HepG2 (cell line): ENCODE measurements around the gene COMMD7. TPM values are rescaled to one million over a fixed set of nuclear protein-coding genes. Genes with fewer than 3 reads are reported as not detected.
"Not testable (repeated sequence)": the region's sequence is repeated elsewhere in the genome, so short reads cannot be mapped to it uniquely, and the experiment has no call there.

Source experiments
- ATAC-seq: fragments of 200-7000 bp; cut with Tn5 transposase; 3 replicates; pipeline ENCODE4 v1.9.1; 2020; ENCODE audit warnings: mild to moderate bottlenecking, moderate library complexity
- BruUV-seq: library from RNA; stranded (reverse); fragments of 400-500 nt; replicated peaks from 2 replicates; lab custom pipeline; 2021; lab: Mats Ljungman, UMichigan
- CTCF ChIA-PET: fragments of 300-600 bp; formaldehyde crosslinking; extraction: SDS; loops from one replicate; lab custom pipeline; 2021; ENCODE audit warnings: low total read pairs, inconsistent platforms, low intra/inter-chr PET ratio; lab: Yijun Ruan, JAX
- POLR2A ChIA-PET: fragments of 350-600 bp; sonication (Branson Sonifier 250); formaldehyde crosslinking; loops from one replicate; lab custom pipeline; 2020; ENCODE audit warnings: antibody characterized with exemption, inconsistent platforms; lab: Yijun Ruan, JAX
- DNase-seq: peaks from one replicate; pipeline ENCODE4 v3.0.0-alpha.2; 2015; ENCODE audit warnings: low spot score
- FAIRE-seq: peaks from 3 replicates; lab custom pipeline; 2011; peaks lifted over from hg19 to GRCh38; lab: Jason Lieb, UNC
- H2AFZ ChIP-seq: one replicate; pipeline ENCODE4 v1.6.1; 2011; ENCODE audit warnings: low read length, inconsistent platforms
- H3K27ac ChIP-seq: fragments of 300-600 bp; 3 replicates; pipeline ENCODE4 v1.8.0; 2011; ENCODE audit warnings: mixed run types, mild to moderate bottlenecking, mixed read lengths, low read length, inconsistent platforms; ENCODE audit not compliant: insufficient read depth; ENCODE audit errors: extremely low read length
- H3K27me3 ChIP-seq, 2 experiments: fragments of 200-600 bp in 1 of 2; 2 replicates in 1 of 2; 3 replicates in 1 of 2; pipeline versions ENCODE4 v1.6.0 to v1.8.0; 2011; ENCODE audit warnings: low read length in 2 of 2, mild to moderate bottlenecking in 2 of 2, moderate library complexity in 2 of 2, inconsistent platforms in 1 of 2; ENCODE audit not compliant: insufficient read depth in 2 of 2, control insufficient read depth in 1 of 2
- H3K36me3 ChIP-seq, 2 experiments: fragments of 200-600 bp in 1 of 2; replicated peaks in 1 of 2; 2 replicates in 1 of 2; 3 replicates in 1 of 2; pipeline versions ENCODE4 v1.5.1 to v1.8.0; 2011; ENCODE audit warnings: low read length in 2 of 2, inconsistent platforms in 1 of 2; ENCODE audit not compliant: insufficient read depth in 2 of 2, control insufficient read depth in 1 of 2
- H3K4me1 ChIP-seq: 2 replicates; pipeline ENCODE4 v1.5.1; 2012; ENCODE audit warnings: low read length, inconsistent platforms; ENCODE audit not compliant: insufficient read depth
- H3K4me2 ChIP-seq: 2 replicates; pipeline ENCODE4 v1.6.0; 2011; ENCODE audit warnings: low read depth, low read length, inconsistent platforms
- H3K4me3 ChIP-seq, 3 experiments: fragments of 200-600 bp in 1 of 3; sonication (generic), shearing (Covaris generic) in 1 of 3; replicated peaks in 1 of 3; 2 replicates each; pipeline ENCODE4 v1.5.1; 2011 to 2016; ENCODE audit warnings: low read length in 3 of 3, inconsistent platforms in 2 of 3, low read depth in 2 of 3, mild to moderate bottlenecking in 2 of 3, control low read depth in 1 of 3, mixed read lengths in 1 of 3; ENCODE audit not compliant: insufficient read depth in 1 of 3
- H3K79me2 ChIP-seq: one replicate; pipeline ENCODE4 v1.6.1; 2011; ENCODE audit warnings: low read length, inconsistent platforms; ENCODE audit not compliant: insufficient read depth
- H3K9ac ChIP-seq: 2 replicates; pipeline ENCODE4 v1.6.0; 2011; ENCODE audit warnings: mild to moderate bottlenecking, low read depth, low read length, inconsistent platforms; ENCODE audit not compliant: insufficient read depth
- H3K9me3 ChIP-seq: 2 replicates; pipeline ENCODE4 v1.5.1; 2012; ENCODE audit warnings: mild to moderate bottlenecking, low read length
- H4K20me1 ChIP-seq: 2 replicates; pipeline ENCODE4 v1.6.0; 2011; ENCODE audit warnings: inconsistent platforms, mild to moderate bottlenecking, low read length, moderate library complexity; ENCODE audit not compliant: insufficient read depth
- HOXA3 ChIP-seq: sonication (generic); formaldehyde crosslinking; IDR thresholded peaks from 2 replicates; pipeline ENCODE4 v1.5.0; 2020; ENCODE audit warnings: missing genetic modification reagents
- NR2F1 ChIP-seq, 2 experiments: fragments of 450-650 bp in 1 of 2; formaldehyde crosslinking in 1 of 2; IDR thresholded peaks; 2 replicates each; pipeline versions ENCODE4 v1.5.0 to v1.6.1; 2016 to 2020; ENCODE audit warnings: mild to moderate bottlenecking in 1 of 2, missing compliant biosample characterization in 1 of 2, missing genetic modification reagents in 1 of 2, moderate library complexity in 1 of 2
- NR3C1 ChIP-seq: sonication (generic); formaldehyde crosslinking; IDR thresholded peaks from 2 replicates; pipeline ENCODE4 v1.4.0; 2020; ENCODE audit warnings: missing genetic modification reagents
- PHF8 ChIP-seq: sonication (generic); formaldehyde crosslinking; IDR thresholded peaks from 2 replicates; pipeline ENCODE4 v1.5.0; 2020; ENCODE audit warnings: missing genetic modification reagents
- POGZ ChIP-seq: sonication (generic); formaldehyde crosslinking; IDR thresholded peaks from 2 replicates; pipeline ENCODE4 v1.4.0; 2020; ENCODE audit warnings: mild to moderate bottlenecking, missing genetic modification reagents
- TAF1 ChIP-seq: sonication (generic); formaldehyde crosslinking; IDR thresholded peaks from 2 replicates; pipeline ENCODE4 v1.4.0; 2020; ENCODE audit warnings: missing genetic modification reagents
- ZNF12 ChIP-seq: sonication (generic); formaldehyde crosslinking; IDR thresholded peaks from 2 replicates; pipeline ENCODE4 v1.5.0; 2020; ENCODE audit warnings: missing genetic modification reagents
- ZNF274 ChIP-seq: sonication (generic); formaldehyde crosslinking; IDR thresholded peaks from 2 replicates; pipeline ENCODE4 v1.5.1; 2020; ENCODE audit warnings: mild to moderate bottlenecking, missing genetic modification reagents
- ZNF878 ChIP-seq: sonication (generic); formaldehyde crosslinking; IDR thresholded peaks from 2 replicates; pipeline ENCODE4 v1.8.1; 2023; ENCODE audit warnings: mild to moderate bottlenecking, missing genetic modification reagents, moderate library complexity
- WGBS: methylation state at CpG from one replicate; pipeline ENCODE4 v1.1.6; 2017; ENCODE audit warnings: low lambda C conversion rate; 5-methylcytosine and 5-hydroxymethylcytosine counted together
- in situ Hi-C: cut with HindIII; loops from 2 replicates; pipeline ENCODE4 v1.10.0; 2017; ENCODE audit warnings: low pct_unique_long_range_greater_than_20kb; ENCODE audit not compliant: extremely low pct_ligation_motif_present
- intact Hi-C: fragments of 100-400 bp; cut with micrococcal nuclease; formaldehyde crosslinking; loops from one replicate; pipeline ENCODE4 v1.10.0; 2022; ENCODE audit not compliant: unreplicated experiment
- polyA plus RNA-seq, 8 experiments: library from polyadenylated mRNA; depleted of rRNA in 3 of 8; stranded (reverse) in 7 of 8; unstranded in 1 of 8; fragments of >200 nt; fragmentation: Illumina TruSeq in 4 of 8; extraction: Trizol in 4 of 8; gene quantifications; 2 replicates each; pipeline versions ENCODE4 v1.2.1 to v1.2.3, GENCODE V29; 2011 to 2016; ENCODE audit warnings: low read depth in 4 of 8, missing spikeins in 1 of 8, mixed read lengths in 1 of 8; ENCODE audit not compliant: insufficient read depth in 1 of 8
- total RNA-seq, 5 experiments: library from RNA; depleted of rRNA; stranded (reverse); fragments of >200 nt; fragmentation: Illumina TruSeq; extraction: Trizol; gene quantifications; 2 replicates each; pipeline ENCODE4 v1.2.3, GENCODE V29; 2016; ENCODE audit warnings: low read depth in 1 of 5
- TF ChIP-seq, protein P1 (sequence below): sonication (generic); formaldehyde crosslinking; IDR thresholded peaks from 2 replicates; pipeline ENCODE4 v1.5.0; 2020; ENCODE audit warnings: mild to moderate bottlenecking, missing genetic modification reagents, borderline replicate concordance
- TF ChIP-seq, protein P2 (sequence below): sonication (generic); formaldehyde crosslinking; IDR thresholded peaks from 2 replicates; pipeline ENCODE4 v1.5.1; 2020; ENCODE audit warnings: mild to moderate bottlenecking, missing genetic modification reagents, moderate library complexity
- TF ChIP-seq, protein P3 (sequence below): sonication (generic); formaldehyde crosslinking; IDR thresholded peaks from 2 replicates; pipeline ENCODE4 v1.8.1; 2023; ENCODE audit warnings: mild to moderate bottlenecking, missing genetic modification reagents

Gene COMMD7
- total and polyA plus RNA-seq, 2 of the 13 experiments (the other 11 are each of a cell fraction or from before 2014, with no cell fraction given) = 42.1 to 53.3 TPM

DNA sequence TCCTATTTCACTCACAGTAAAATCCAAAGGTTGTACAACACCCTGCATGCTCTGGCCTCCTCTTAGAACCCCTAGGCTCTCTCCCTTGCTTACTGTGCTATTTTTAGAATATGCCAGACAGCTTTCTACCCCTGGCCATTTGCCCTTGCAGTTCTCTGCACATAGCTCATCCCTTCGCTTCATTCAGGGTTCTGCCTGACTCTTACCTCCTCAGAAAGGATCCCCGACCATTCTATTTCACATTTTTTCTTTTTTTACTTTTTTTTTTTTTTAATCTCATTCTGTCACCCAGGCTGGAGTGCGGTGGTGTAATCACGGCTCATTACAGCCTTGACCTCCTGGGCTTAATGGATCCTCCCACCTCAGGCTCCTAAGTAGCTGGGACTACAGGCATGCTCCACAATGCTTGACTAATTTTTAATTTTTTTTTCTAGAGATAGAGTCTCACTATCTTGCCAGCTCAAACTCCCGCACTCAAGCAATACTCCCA is 33.6 kb downstream of the COMMD7 start (continued):
- TF ChIP-seq, protein P1, sequence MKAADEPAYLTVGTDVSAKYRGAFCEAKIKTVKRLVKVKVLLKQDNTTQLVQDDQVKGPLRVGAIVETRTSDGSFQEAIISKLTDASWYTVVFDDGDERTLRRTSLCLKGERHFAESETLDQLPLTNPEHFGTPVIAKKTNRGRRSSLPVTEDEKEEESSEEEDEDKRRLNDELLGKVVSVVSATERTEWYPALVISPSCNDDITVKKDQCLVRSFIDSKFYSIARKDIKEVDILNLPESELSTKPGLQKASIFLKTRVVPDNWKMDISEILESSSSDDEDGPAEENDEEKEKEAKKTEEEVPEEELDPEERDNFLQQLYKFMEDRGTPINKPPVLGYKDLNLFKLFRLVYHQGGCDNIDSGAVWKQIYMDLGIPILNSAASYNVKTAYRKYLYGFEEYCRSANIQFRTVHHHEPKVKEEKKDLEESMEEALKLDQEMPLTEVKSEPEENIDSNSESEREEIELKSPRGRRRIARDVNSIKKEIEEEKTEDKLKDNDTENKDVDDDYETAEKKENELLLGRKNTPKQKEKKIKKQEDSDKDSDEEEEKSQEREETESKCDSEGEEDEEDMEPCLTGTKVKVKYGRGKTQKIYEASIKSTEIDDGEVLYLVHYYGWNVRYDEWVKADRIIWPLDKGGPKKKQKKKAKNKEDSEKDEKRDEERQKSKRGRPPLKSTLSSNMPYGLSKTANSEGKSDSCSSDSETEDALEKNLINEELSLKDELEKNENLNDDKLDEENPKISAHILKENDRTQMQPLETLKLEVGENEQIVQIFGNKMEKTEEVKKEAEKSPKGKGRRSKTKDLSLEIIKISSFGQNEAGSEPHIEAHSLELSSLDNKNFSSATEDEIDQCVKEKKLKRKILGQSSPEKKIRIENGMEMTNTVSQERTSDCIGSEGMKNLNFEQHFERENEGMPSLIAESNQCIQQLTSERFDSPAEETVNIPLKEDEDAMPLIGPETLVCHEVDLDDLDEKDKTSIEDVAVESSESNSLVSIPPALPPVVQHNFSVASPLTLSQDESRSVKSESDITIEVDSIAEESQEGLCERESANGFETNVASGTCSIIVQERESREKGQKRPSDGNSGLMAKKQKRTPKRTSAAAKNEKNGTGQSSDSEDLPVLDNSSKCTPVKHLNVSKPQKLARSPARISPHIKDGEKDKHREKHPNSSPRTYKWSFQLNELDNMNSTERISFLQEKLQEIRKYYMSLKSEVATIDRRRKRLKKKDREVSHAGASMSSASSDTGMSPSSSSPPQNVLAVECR (CRISPR knock-in tag) = peak; percentile 17; the same call in 1 of the 2 replicates
- TF ChIP-seq NR2F1 (CRISPR knock-in tag; IDR thresholded peaks at IDR 0.05) = peak; percentile 40 to 65; a peak in 2 of 4 replicates
- TF ChIP-seq NR3C1 (CRISPR knock-in tag) = no peak
- TF ChIP-seq, all 625 proteins: peak for 45

DNA sequence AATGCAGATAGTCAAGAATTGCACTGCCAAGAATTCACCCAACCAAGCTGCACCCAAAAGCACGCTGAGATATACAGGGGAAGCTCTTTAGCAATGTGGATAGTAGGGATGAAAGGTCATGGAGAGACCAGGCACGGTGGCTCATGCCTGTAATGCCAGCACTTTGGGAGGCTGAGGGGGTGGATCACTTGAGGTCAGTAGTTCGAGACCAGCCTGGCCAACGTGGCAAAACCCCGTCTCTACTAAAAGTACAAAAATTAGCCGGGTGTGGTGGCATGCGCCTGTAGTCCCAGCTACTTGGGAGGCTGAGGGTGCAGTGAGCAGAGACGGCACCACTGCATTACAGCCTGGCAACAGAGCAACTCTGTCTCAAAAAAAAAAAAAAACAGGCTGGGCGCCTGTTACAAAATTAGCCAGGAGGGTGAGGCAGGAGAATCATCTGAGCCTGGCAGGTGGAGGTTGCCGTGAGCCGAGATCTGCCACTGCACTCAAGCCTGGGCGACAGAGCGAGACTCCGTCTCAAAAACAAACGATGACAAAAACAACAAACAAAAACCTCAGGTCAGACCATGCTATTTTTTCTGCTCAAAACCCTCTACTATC is 34.1 kb downstream of the COMMD7 start:
- Histone ChIP-seq H3K9ac (peak overlapping the region; percentile 51; the same call in 1 of the 2 replicates), H3K4me2 (peak overlapping the region; percentile 56), H3K4me1 (peaks cover 27% of the 10 kb centered on the region), H3K36me3 (peaks cover 9 to 14% of the 10 kb centered on the region in 2 experiments; a peak in 4 of 5 replicates), H3K4me3 (peak overlapping the region in 2 of 3 experiments; percentile 8 to 42; a peak in 2 of 6 replicates), H2AFZ (peak overlapping the region; percentile 52), H3K27ac (peak overlapping the region; percentile 84)
- intact Hi-C loops = loop anchor here (1.0 kb wide), 1 partner anchor 24 kb away; no protein-coding TSS in a partner anchor
- H3K27me3 ChIP-seq, H4K20me1 ChIP-seq, BruUV-seq, H3K79me2 ChIP-seq, in situ Hi-C loops, CTCF ChIA-PET, H3K9me3 ChIP-seq: not testable (repeated sequence)
- POLR2A ChIA-PET = interaction anchor here (0.6 to 2.2 kb wide), 8 partner anchors 12 to 68 kb away, joined by 3 to 17 read pairs (median 6); no protein-coding TSS in a partner anchor
- ATAC-seq = peak; percentile 84
- peak; percentile 74 for DNase-seq
- peak; percentile 8 for FAIRE-seq
- WGBS = 28% methylated on average over 15 of the region's 15 CpGs
- TF ChIP-seq TAF1 (CRISPR knock-in tag) = peak; percentile 12; the same call in 1 of the 2 replicates
- TF ChIP-seq HOXA3 (CRISPR knock-in tag) = peak; percentile 58
- TF ChIP-seq ZNF878 = 0 out of 2 replicates have a peak, but pooled peaks have one; percentile 67
- peak; percentile 43; the same call in 1 of the 2 replicates for TF ChIP-seq ZNF274 (CRISPR knock-in tag)
- TF ChIP-seq, protein P2, sequence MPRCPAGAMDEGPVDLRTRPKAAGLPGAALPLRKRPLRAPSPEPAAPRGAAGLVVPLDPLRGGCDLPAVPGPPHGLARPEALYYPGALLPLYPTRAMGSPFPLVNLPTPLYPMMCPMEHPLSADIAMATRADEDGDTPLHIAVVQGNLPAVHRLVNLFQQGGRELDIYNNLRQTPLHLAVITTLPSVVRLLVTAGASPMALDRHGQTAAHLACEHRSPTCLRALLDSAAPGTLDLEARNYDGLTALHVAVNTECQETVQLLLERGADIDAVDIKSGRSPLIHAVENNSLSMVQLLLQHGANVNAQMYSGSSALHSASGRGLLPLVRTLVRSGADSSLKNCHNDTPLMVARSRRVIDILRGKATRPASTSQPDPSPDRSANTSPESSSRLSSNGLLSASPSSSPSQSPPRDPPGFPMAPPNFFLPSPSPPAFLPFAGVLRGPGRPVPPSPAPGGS (CRISPR knock-in tag) = 0 out of 2 replicates have a peak, but pooled peaks have one; percentile 29
- TF ChIP-seq, protein P3, sequence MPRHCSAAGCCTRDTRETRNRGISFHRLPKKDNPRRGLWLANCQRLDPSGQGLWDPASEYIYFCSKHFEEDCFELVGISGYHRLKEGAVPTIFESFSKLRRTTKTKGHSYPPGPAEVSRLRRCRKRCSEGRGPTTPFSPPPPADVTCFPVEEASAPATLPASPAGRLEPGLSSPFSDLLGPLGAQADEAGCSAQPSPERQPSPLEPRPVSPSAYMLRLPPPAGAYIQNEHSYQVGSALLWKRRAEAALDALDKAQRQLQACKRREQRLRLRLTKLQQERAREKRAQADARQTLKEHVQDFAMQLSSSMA (CRISPR knock-in tag) = 0 out of 2 replicates have a peak, but pooled peaks have one; percentile 40
- TF ChIP-seq PHF8 (CRISPR knock-in tag) = peak; percentile 39; the same call in 1 of the 2 replicates
- 0 out of 2 replicates have a peak, but pooled peaks have one; percentile 9 for TF ChIP-seq ZNF12
- TF ChIP-seq POGZ (CRISPR knock-in tag) = peak; percentile 51; the same call in 1 of the 2 replicates
